DOHH2 (cell line): ENCODE results near the gene CMTM3.

ENCODE experiments used
- H3F3A ChIP-seq: fragments of 200-600 bp; sonication (generic), shearing (Covaris generic); 2 replicates; pipeline ENCODE4 v1.6.0; 2016; ENCODE audit warnings: antibody characterized with exemption, mild to moderate bottlenecking; ENCODE audit not compliant: control insufficient read depth, insufficient read depth
- H3K27ac ChIP-seq: fragments of 200-600 bp; sonication (generic); 2 replicates; pipeline ENCODE4 v1.5.1; 2014; ENCODE audit warnings: low read depth, mild to moderate bottlenecking, low read length, moderate library complexity
- H3K27me3 ChIP-seq: fragments of 200-600 bp; sonication (generic); 2 replicates; pipeline ENCODE4 v1.6.1; 2014; ENCODE audit warnings: mild to moderate bottlenecking, low read length, mixed read lengths; ENCODE audit not compliant: control insufficient read depth
- H3K36me3 ChIP-seq: fragments of 200-600 bp; sonication (generic); 2 replicates; pipeline ENCODE4 v1.6.1; 2014; ENCODE audit warnings: mild to moderate bottlenecking, low read length, moderate library complexity, mixed read lengths; ENCODE audit not compliant: control insufficient read depth
- H3K4me1 ChIP-seq: fragments of 200-600 bp; sonication (generic); 2 replicates; pipeline ENCODE4 v1.6.1; 2014; ENCODE audit warnings: mild to moderate bottlenecking, low read length, mixed read lengths; ENCODE audit not compliant: control insufficient read depth
- H3K4me2 ChIP-seq: fragments of 200-600 bp; sonication (generic); 2 replicates; pipeline ENCODE4 v1.6.0; 2014; ENCODE audit warnings: mild to moderate bottlenecking, low read length, moderate library complexity
- H3K4me3 ChIP-seq: fragments of 200-600 bp; sonication (generic); 2 replicates; pipeline ENCODE4 v1.5.1; 2014; ENCODE audit warnings: mild to moderate bottlenecking, low read length, mixed read lengths
- H3K79me2 ChIP-seq: fragments of 200-600 bp; sonication (generic); 2 replicates; pipeline ENCODE4 v1.6.1; 2014; ENCODE audit warnings: mild to moderate bottlenecking, low read length, mixed read lengths; ENCODE audit not compliant: control insufficient read depth
- H3K9me2 ChIP-seq: fragments of 200-600 bp; sonication (generic); replicated peaks from 2 replicates; pipeline ENCODE4 v1.6.1; 2014; ENCODE audit warnings: mild to moderate bottlenecking, low read length, mixed read lengths; ENCODE audit not compliant: control insufficient read depth
- H3K9me3 ChIP-seq: fragments of 200-600 bp; sonication (generic); 2 replicates; pipeline ENCODE4 v1.6.1; 2014; ENCODE audit warnings: antibody characterized with exemption, low read length, mixed read lengths; ENCODE audit not compliant: control insufficient read depth, insufficient read depth
- H4K20me1 ChIP-seq: fragments of 200-600 bp; sonication (generic); 2 replicates; pipeline ENCODE4 v1.6.0; 2014; ENCODE audit warnings: low read depth, mild to moderate bottlenecking, antibody characterized with exemption, low read length, moderate library complexity; ENCODE audit not compliant: control insufficient read depth, insufficient read depth
- EZH2phosphoT487 ChIP-seq: fragments of 200-600 bp; sonication (generic); IDR thresholded peaks from 2 replicates; pipeline ENCODE4 v1.6.1; 2017; ENCODE audit warnings: borderline replicate concordance, mild to moderate bottlenecking, antibody characterized with exemption, low read length, moderate library complexity, mixed read lengths
- TF ChIP-seq, protein P1 (sequence below): fragments of 200-600 bp; sonication (generic); IDR thresholded peaks from one replicate; pipeline ENCODE4 v1.5.1; 2014; ENCODE audit warnings: antibody characterized with exemption, mild to moderate bottlenecking, low read depth, low read length; ENCODE audit not compliant: poor library complexity, severe bottlenecking

The CMTM3 gene

DNA sequence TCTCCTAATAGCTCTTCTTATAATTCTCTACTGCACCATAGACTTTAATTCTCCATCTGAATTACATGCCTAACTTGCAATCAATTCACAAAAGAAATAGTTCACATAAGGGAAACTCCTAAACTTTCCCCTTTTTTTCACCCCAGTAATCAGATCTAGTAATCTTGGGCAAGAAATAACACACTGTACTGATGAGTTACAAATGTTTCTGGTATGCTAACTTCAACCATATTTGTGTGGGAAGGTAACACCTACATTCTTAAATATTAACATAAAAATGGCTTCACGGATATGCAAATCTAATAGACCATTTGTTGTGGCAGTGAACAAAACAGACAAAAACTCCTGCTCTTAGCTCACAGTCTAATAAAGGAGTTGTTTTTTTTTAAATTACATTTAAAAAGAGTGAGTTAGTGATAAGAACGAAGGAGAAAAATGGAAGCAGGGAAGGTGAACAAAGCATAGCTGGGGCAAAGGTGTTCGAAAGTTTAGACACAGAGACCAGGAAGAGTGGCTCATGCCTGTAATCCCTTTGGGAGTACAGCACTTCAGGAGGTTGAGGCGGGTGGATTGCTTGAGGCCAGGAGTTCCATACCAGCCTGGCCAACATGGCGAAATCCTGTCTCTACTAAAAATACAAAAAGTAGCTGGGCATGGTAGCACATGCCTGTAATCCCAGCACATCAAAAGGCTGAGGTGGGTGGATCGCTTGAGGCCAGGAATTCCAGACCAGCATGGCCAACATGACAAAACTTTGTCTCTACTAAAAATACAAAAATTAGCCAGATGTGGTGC is 34.8 kb downstream of the CMTM3 start:
- Histone ChIP-seq H3K9me3 (no peaks in the 10 kb centered on the region), H3K9me2 (no peaks in the 10 kb centered on the region), H3K27ac (no peak overlapping the region), H3K4me2 (no peak overlapping the region), H3K36me3 (no peaks in the 10 kb centered on the region), H3K27me3 (no peaks in the 10 kb centered on the region), H3F3A (no peaks in the 10 kb centered on the region), H3K79me2 (no peaks in the 10 kb centered on the region), H3K4me3 (no peak overlapping the region), H3K4me1 (no peaks in the 10 kb centered on the region), H4K20me1 (no peaks in the 10 kb centered on the region)
- TF ChIP-seq, protein P1, sequence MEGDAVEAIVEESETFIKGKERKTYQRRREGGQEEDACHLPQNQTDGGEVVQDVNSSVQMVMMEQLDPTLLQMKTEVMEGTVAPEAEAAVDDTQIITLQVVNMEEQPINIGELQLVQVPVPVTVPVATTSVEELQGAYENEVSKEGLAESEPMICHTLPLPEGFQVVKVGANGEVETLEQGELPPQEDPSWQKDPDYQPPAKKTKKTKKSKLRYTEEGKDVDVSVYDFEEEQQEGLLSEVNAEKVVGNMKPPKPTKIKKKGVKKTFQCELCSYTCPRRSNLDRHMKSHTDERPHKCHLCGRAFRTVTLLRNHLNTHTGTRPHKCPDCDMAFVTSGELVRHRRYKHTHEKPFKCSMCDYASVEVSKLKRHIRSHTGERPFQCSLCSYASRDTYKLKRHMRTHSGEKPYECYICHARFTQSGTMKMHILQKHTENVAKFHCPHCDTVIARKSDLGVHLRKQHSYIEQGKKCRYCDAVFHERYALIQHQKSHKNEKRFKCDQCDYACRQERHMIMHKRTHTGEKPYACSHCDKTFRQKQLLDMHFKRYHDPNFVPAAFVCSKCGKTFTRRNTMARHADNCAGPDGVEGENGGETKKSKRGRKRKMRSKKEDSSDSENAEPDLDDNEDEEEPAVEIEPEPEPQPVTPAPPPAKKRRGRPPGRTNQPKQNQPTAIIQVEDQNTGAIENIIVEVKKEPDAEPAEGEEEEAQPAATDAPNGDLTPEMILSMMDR, result no peak
- TF ChIP-seq EZH2phosphoT487, result no peak

DNA sequence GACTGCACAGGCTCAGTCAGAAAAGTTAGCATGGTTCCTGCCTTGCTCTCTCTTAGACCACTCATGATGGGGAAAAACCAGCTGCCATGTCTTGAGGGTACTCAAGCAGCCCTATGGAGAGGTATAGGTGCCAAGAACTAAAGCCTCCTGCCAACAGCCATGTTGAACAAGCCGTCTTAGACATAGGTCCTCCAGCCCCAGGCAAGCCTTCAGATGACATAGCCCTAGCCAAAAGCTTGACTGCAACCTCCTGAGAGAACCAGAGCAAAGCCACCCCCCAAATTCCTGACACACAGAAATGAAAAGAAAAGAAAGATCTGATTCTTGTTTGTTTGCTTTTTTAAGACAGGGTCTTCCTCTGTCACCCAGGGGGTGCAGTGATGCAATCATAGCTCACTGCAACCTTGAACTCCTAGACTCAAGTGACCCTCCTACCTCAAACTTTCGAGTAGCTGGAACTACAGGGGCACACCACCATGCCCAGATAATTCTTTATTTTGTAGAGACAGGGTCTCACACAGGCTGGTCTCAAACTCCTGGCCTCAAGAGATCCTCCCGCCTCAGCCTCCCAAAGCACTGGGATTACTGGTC is 36.3 kb downstream of the CMTM3 start:
- Histone ChIP-seq H3K4me3 (no peak overlapping the region), H4K20me1 (no peaks in the 10 kb centered on the region), H3K9me2 (no peaks in the 10 kb centered on the region), H3K4me2 (no peak overlapping the region), H3K4me1 (no peaks in the 10 kb centered on the region), H3K79me2 (no peaks in the 10 kb centered on the region), H3F3A (no peaks in the 10 kb centered on the region), H3K27me3 (no peaks in the 10 kb centered on the region), H3K36me3 (no peaks in the 10 kb centered on the region), H3K27ac (no peak overlapping the region), H3K9me3 (no peaks in the 10 kb centered on the region)
- no peak for TF ChIP-seq EZH2phosphoT487
- TF ChIP-seq, protein P1, result no peak

DNA sequence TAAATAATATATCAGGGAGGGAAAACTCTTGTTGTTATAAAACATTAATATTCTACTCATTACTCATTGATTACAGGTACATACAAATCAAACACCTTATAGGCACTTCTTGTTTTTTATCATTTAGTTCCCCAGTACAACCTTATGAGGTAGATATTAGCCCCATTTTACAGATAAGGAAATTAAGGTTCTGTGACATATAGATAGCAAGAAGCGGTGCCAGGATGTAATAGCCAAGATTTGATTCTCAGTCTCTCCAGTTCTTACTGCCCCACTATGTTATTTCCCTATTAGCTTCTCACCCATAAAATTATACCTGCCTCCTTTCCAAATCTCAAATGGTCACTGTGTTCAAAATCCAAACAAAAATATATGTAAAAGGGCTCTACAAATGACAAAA is 36.9 kb downstream of the CMTM3 start:
- no peaks in the 10 kb centered on the region for H3K36me3 ChIP-seq
- no peaks in the 10 kb centered on the region for H3K9me2 ChIP-seq
- no peaks in the 10 kb centered on the region for H3K79me2 ChIP-seq
- no peaks in the 10 kb centered on the region for H3F3A ChIP-seq
- no peak for TF ChIP-seq EZH2phosphoT487
- TF ChIP-seq, protein P1, result no peak
- no peak overlapping the region for H3K4me2 ChIP-seq
- no peaks in the 10 kb centered on the region for H4K20me1 ChIP-seq
- no peaks in the 10 kb centered on the region for H3K9me3 ChIP-seq
- H3K27me3 ChIP-seq, result no peaks in the 10 kb centered on the region
- no peaks in the 10 kb centered on the region for H3K4me1 ChIP-seq
- no peak overlapping the region for H3K4me3 ChIP-seq
- no peak overlapping the region for H3K27ac ChIP-seq
